Mammary epithelial cell (primary cell): ENCODE results near the gene DTD1.

Experiments
- EZH2 ChIP-seq: IDR thresholded peaks from 2 replicates; pipeline ENCODE4 v1.6.1; 2012; ENCODE audit warnings: low read length, inconsistent platforms, borderline replicate concordance
- TF ChIP-seq, protein P1 (sequence below), 2 donors: IDR thresholded peaks in 1 of 2; conservative IDR thresholded peaks in 1 of 2; 2 replicates each; pipeline ENCODE4 v1.5.1; 2011 to 2012; ENCODE audit warnings: inconsistent platforms in 2 of 2, low read length in 2 of 2, mild to moderate bottlenecking in 2 of 2, control low read depth in 1 of 2, low read depth in 1 of 2; ENCODE audit not compliant: insufficient read depth in 1 of 2; ENCODE audit errors: extremely low read depth in 1 of 2

- TF ChIP-seq, protein P1, sequence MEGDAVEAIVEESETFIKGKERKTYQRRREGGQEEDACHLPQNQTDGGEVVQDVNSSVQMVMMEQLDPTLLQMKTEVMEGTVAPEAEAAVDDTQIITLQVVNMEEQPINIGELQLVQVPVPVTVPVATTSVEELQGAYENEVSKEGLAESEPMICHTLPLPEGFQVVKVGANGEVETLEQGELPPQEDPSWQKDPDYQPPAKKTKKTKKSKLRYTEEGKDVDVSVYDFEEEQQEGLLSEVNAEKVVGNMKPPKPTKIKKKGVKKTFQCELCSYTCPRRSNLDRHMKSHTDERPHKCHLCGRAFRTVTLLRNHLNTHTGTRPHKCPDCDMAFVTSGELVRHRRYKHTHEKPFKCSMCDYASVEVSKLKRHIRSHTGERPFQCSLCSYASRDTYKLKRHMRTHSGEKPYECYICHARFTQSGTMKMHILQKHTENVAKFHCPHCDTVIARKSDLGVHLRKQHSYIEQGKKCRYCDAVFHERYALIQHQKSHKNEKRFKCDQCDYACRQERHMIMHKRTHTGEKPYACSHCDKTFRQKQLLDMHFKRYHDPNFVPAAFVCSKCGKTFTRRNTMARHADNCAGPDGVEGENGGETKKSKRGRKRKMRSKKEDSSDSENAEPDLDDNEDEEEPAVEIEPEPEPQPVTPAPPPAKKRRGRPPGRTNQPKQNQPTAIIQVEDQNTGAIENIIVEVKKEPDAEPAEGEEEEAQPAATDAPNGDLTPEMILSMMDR (conservative IDR thresholded peaks at IDR 0.05 in 1 of 2, IDR thresholded peaks at IDR 0.05 in 1 of 2; ENCODE audit: extremely low read depth in 1 of 2, insufficient read depth in 1 of 2, low read depth in 1 of 2, low read length in 2 of 2): no peak
- TF ChIP-seq EZH2: no peak
Measured at GRCh38 chr20:18683839-18684238, 96.0 kb downstream of the DTD1 start.
